Coronary artery (tissue), 2 donors: ENCODE measurements around the gene KAZN.

Source experiments
- DNase-seq: peaks from one replicate; pipeline ENCODE4 v3.0.0-alpha.2; 2017; ENCODE audit warnings: low spot score
- H3K27ac ChIP-seq, 2 donors: fragments of 200-600 bp; sonication (generic); one replicate each; pipeline ENCODE4 v1.5.1; 2016 to 2019
- H3K4me3 ChIP-seq: fragments of 200-600 bp; sonication (generic); 2 replicates; pipeline ENCODE4 v1.5.1; 2016; ENCODE audit warnings: mild to moderate bottlenecking, moderate library complexity
- TF ChIP-seq, protein P1 (sequence below): fragments of 200-600 bp; sonication (generic); IDR thresholded peaks from one replicate; pipeline ENCODE4 v1.5.1; 2019; ENCODE audit warnings: antibody characterized with exemption

The KAZN gene

GRCh38 chr1:14782741-14783591, 184.5 kb downstream of the KAZN start:
- TF ChIP-seq, protein P1, sequence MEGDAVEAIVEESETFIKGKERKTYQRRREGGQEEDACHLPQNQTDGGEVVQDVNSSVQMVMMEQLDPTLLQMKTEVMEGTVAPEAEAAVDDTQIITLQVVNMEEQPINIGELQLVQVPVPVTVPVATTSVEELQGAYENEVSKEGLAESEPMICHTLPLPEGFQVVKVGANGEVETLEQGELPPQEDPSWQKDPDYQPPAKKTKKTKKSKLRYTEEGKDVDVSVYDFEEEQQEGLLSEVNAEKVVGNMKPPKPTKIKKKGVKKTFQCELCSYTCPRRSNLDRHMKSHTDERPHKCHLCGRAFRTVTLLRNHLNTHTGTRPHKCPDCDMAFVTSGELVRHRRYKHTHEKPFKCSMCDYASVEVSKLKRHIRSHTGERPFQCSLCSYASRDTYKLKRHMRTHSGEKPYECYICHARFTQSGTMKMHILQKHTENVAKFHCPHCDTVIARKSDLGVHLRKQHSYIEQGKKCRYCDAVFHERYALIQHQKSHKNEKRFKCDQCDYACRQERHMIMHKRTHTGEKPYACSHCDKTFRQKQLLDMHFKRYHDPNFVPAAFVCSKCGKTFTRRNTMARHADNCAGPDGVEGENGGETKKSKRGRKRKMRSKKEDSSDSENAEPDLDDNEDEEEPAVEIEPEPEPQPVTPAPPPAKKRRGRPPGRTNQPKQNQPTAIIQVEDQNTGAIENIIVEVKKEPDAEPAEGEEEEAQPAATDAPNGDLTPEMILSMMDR: no peak
- H3K27ac ChIP-seq: no peak overlapping the region
- no peak for DNase-seq
- H3K4me3 ChIP-seq: no peak overlapping the region

GRCh38 chr1:14783592-14783886, 185.1 kb downstream of the KAZN start:
- H3K27ac ChIP-seq: no peak overlapping the region
- TF ChIP-seq, protein P1: no peak
- no peak for DNase-seq
- H3K4me3 ChIP-seq: no peak overlapping the region

- no peak for DNase-seq
- Histone ChIP-seq H3K4me3 (no peak overlapping the region), H3K27ac (no peak overlapping the region)
- TF ChIP-seq, protein P1: no peak
Observed at GRCh38 chr1:14784790-14785773, 186.6 kb downstream of the KAZN start.

DNA sequence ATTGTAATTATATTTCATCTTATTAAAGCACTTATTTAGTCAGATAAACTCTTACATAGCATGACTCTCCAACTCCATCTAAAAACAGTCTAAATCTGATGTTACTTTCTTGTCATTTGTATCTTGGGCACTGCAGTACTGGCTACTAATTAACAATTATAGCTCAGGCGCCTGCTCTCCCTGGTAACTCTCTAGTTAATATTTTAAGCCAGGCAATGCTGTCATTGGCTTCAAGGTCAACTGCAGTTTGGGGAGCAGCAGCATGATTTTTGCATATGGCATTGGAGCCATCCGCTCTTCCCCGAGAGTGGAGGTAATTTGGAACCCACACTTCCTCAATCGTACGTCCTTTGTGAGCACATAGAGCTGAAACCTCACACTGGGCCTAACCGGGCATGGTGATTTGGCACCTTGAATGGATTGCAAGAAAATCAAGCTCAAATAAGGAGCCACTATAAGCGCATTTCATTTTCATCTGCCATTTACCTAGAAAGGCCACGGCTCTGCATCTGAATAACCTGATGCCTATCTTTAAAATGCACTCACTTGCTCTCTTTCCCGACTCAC, 187.7 kb downstream of the KAZN start:
- Histone ChIP-seq H3K4me3 (no peak overlapping the region), H3K27ac (no peak overlapping the region)
- DNase-seq: no peak
- TF ChIP-seq, protein P1: no peak

DNA sequence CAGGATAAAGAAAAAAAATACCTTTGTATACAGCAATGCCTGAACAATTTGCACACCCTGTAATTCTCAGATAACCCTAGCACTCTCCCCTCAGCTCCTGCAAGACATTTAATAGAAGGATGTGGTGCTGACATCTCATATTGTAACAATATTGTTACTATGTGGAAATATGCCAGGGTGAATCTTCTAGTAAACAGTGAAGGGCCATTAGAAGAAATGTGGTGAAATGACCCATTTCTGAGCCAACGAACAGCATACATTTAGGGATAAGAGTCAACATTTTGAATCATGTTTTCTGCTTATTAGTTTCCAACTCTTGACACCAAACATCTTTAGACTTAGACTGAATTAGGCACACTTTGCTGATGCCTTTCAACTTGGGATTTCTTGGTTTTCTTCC, 188.2 kb downstream of the KAZN start:
- DNase-seq: no peak
- TF ChIP-seq, protein P1: no peak
- no peak overlapping the region for H3K27ac ChIP-seq

GRCh38 chr1:14787604-14788003, 189.1 kb downstream of the KAZN start:
- Histone ChIP-seq H3K27ac (no peak overlapping the region), H3K4me3 (no peak overlapping the region)
- DNase-seq: no peak
- TF ChIP-seq, protein P1: no peak

More for the DNA sequence above, 188.2 kb downstream of the KAZN start:
- H3K4me3 ChIP-seq: no peak overlapping the region
